GM06990 (cell line): ENCODE data around the gene SLC35E3.

ENCODE experiments used
- DNase-seq: peaks from one replicate; pipeline ENCODE4 v3.0.0-alpha.2; 2011; ENCODE audit not compliant: insufficient read length; ENCODE audit errors: extremely low read depth
- H3K27me3 ChIP-seq: replicated peaks from 2 replicates; pipeline ENCODE4 v1.6.0; 2011; ENCODE audit warnings: low read length; ENCODE audit not compliant: control insufficient read depth, insufficient read depth
- H3K36me3 ChIP-seq: 2 replicates; pipeline ENCODE4 v1.5.1; 2011; ENCODE audit warnings: low read length; ENCODE audit not compliant: control insufficient read depth, insufficient read depth
- H3K4me3 ChIP-seq: replicated peaks from 2 replicates; pipeline ENCODE4 v1.5.1; 2011; ENCODE audit warnings: low read depth, mild to moderate bottlenecking, control low read depth, low read length
- CTCF ChIP-seq: IDR thresholded peaks from 2 replicates; pipeline ENCODE4 v1.5.1; 2011; ENCODE audit warnings: low read length, control low read depth, mild to moderate bottlenecking, inconsistent platforms; ENCODE audit not compliant: insufficient read depth, poor library complexity, severe bottlenecking

Gene SLC35E3

GRCh38 chr12:68743356-68743755 is 2.6 kb upstream of the SLC35E3 start:
- Histone ChIP-seq H3K4me3 (no peak overlapping the region), H3K36me3 (peaks cover 2% of the 10 kb centered on the region; the same call in 1 of the 2 replicates), H3K27me3 (no peaks in the 10 kb centered on the region)
- no peak for DNase-seq
- no peak for TF ChIP-seq CTCF

DNA sequence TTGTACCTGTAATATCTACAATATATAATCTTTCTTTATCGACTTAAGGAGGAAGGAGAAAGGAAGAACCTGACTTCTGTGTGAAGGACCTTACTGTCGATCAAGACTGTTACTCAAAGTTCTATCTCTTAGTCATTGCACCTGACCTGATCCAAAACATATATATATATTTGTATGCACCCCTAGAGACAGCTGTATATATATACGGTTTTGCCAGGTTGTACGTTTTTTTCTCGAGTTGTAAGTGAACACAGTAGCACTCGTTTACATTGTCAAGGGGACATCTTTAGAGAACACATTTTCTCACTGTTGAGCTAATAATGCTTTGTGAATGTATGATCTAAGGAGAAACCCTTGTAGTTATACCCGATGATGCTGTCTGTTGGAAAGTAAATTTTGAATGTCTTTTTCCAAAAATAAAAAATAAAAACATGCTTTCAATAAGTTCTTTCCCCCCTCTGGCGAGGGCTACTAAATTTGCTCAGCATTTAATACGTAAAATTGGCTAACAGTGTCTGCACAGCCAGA is 536 bp upstream of the SLC35E3 start:
- Histone ChIP-seq H3K27me3 (no peaks in the 10 kb centered on the region), H3K4me3 (peak overlapping the region; percentile 81), H3K36me3 (peaks cover 4% of the 10 kb centered on the region)
- DNase-seq: no peak
- no peak for TF ChIP-seq CTCF

GRCh38 chr12:68746572-68747180 is 700 bp downstream of the SLC35E3 start:
- TF ChIP-seq CTCF: no peak
- Histone ChIP-seq H3K4me3 (peak overlapping the region; percentile 81), H3K27me3 (no peaks in the 10 kb centered on the region), H3K36me3 (peaks cover 5% of the 10 kb centered on the region)
- peak; percentile 52 for DNase-seq

- H3K36me3 ChIP-seq: peaks cover 5% of the 10 kb centered on the region
- no peak overlapping the region for H3K4me3 ChIP-seq
Measured at GRCh38 chr12:68749443-68749842, 3.5 kb downstream of the SLC35E3 start.

GRCh38 chr12:68749861-68750260 is 3.9 kb downstream of the SLC35E3 start:
- H3K4me3 ChIP-seq: no peak overlapping the region
- TF ChIP-seq CTCF: no peak
- no peak for DNase-seq
- H3K27me3 ChIP-seq: no peaks in the 10 kb centered on the region
- peaks cover 6% of the 10 kb centered on the region for H3K36me3 ChIP-seq

More at GRCh38 chr12:68749443-68749842, 3.5 kb downstream of the SLC35E3 start:
- no peak for DNase-seq
- no peak for TF ChIP-seq CTCF
- H3K27me3 ChIP-seq: no peaks in the 10 kb centered on the region
